ENCODE results near the gene SORBS2. TPM values are rescaled to one million over a fixed set of nuclear protein-coding genes. Genes with fewer than 3 reads are reported as not detected.
A peak's percentile ranks its signal among the peaks of the same experiment; 100 is the strongest.
"Not testable (repeated sequence)": the region's sequence is repeated elsewhere in the genome, so short reads cannot be mapped to it uniquely, and the experiment has no call there.

Gene SORBS2
- total RNA-seq, 1 donor from 2014 or later, result 19.6 TPM

- no peak for DNase-seq (ENCODE audit: low read depth)
Measured at GRCh38 chr4:185716577-185717376, 95.2 kb downstream of the SORBS2 start.

DNA sequence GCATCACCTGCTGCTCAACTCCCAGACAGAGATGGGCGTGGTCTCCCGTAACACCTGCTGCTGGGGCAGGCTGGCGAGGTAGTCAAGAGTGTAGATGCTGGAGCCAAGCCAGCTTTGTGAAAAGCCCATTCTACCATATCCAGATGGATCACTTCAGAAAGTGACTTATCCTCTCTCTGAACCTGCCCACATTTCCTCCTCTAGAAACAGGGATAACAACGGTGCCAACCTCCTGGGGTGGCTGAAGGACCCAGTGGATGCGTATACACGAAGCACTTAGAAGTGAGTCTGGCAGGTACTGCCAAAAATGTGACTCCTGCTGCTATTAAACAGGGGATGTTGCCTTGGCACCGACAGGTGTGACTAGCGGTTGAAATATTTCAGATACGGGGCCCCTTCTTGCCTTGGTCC, 95.8 kb downstream of the SORBS2 start:
- no peak for DNase-seq (ENCODE audit: low read depth)

DNA sequence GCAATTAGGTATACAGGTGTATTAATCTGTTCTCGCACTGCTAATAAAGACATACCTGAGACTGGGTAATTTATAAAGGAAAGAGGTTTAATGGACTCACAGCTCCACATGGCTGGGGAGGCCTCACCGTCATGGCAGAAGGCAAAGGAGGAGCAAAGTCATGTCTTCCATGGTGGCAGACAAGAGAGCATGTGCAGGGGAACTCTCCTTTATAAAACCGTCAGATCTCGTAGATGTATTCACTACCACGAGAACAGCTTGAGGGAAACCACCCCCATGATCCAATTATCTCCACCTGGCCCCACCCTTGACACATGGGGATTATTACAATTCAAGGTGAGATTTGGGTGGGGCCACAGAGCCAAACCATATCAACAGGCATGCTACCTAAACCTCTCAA, 97.5 kb downstream of the SORBS2 start:
- DNase-seq (ENCODE audit: low read depth), result not testable (repeated sequence)

DNA sequence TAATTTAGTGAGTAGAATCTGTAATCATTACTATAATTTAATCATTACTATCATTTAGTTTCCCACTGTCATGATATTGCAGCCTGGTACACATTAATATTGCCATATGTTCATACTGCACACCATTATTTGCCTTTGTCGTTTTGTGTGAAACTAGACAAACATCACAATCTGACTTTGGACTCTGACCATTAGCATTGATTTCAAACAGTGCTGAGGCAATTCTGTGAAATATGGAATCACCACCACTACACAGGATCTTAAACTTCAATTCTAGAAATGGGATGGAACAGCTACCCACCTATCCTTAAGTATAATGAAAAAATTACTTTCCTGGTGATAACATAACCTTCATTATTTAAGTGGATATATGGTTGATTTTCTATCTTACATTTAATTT, 98.3 kb downstream of the SORBS2 start:
- no peak for DNase-seq (ENCODE audit: low read depth)

- no peak for DNase-seq (ENCODE audit: low read depth)
Measured at GRCh38 chr4:185713272-185713671, 98.7 kb downstream of the SORBS2 start.

GRCh38 chr4:185712350-185713024, 99.5 kb downstream of the SORBS2 start:
- no peak for DNase-seq (ENCODE audit: low read depth)

GRCh38 chr4:185711726-185712125, 100.3 kb downstream of the SORBS2 start:
- no peak for DNase-seq (ENCODE audit: low read depth)

DNA sequence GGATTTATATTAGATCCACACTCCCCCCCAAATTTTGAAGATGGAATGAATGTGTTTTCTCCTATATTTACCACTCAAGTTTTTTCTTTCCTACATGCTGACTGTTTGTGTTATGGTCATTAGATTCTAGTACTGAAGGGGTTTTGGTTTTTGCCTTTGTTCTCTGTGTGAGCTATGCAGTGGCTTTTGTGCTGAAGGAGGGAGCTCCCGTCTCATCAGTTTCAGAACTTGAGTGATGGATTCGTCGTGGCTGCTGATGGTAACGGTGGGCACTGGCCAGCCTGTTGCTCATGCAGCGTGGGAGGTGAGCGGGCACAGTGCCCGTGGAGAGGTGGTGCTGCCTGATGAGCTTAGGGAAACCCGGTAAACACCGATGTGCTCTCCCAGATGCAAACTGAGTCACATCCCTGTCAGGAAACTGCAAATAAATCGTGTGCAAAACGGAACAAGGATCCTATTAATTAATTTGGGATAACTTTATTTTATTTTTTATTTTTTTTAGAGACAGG, 101.5 kb downstream of the SORBS2 start:
- no peak for DNase-seq (ENCODE audit: low read depth)

DNA sequence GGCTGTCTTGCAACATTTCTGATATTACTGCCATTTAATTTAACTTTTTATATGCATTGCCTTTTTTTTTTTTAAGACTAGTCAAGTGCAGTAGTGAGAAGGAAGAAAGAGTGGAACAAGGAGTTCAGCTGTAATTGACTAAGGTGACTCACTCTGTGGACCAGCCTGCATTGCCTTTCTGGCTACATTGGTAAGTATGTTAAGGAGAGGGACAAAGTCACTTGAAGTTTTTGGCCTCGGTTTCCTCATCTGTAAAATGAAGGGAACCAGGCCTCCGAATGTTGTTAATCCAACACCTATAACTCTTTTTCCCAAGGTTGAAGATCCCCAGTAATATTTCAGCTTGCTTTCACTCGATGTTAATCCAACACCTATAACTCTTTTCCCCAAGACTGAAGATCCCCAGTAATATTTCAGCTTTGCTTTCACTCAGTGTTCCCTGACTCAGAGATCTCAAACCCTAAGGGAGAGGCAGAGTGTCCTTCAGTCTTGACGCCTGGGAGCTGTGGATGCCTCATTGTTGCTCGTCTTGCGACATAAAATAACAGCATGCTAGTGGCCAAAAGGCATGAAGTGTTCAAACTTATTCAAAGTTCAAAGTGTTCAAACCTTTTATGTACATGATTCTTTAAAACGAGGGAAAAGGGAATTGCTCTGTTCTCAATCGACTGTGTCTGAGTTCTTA, 102.0 kb downstream of the SORBS2 start:
- DNase-seq (ENCODE audit: low read depth), result no peak

DNA sequence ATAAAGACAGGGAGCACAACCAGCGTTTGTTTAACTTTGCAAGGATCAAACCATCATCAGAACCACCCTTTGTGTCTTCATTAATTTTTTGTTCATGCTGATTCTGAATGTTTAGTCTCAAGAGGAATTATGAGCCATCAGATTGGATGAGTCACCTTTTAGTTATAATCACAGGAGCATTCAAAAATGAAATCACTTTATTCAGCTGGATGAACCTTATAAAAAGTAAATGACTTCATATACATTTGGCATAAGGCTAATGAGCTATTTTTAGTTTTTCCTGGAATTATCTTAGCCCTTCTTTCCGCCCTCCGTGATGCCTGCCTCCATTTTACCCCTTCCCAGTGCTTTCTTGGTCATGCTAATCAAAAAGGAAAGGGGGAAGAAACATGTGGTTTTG, 103.6 kb downstream of the SORBS2 start:
- no peak for DNase-seq (ENCODE audit: low read depth)

DNA sequence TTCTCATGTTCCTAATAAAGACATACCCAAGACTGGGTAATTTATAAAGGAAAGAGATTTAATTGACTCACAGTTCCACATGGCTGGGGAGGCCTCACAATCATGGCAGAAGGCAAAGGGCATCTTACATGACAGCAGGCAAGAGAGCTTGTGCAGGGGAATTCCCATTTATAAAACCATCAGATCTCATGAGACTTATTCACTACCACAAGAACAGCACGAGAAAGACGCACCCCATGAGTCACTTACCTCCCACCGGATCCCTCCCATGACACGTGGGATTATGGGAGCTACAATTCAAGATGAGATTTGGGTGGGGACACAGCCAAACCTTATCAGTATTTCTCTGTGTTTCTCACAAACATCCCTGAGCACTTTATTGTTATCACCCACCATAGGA, 104.4 kb downstream of the SORBS2 start:
- peak; percentile 74 for DNase-seq (ENCODE audit: low read depth)

GRCh38 chr4:185702147-185702663, 109.8 kb downstream of the SORBS2 start:
- DNase-seq (ENCODE audit: low read depth), result no peak

GRCh38 chr4:185700630-185701029, 111.4 kb downstream of the SORBS2 start:
- DNase-seq (ENCODE audit: low read depth), result no peak

DNA sequence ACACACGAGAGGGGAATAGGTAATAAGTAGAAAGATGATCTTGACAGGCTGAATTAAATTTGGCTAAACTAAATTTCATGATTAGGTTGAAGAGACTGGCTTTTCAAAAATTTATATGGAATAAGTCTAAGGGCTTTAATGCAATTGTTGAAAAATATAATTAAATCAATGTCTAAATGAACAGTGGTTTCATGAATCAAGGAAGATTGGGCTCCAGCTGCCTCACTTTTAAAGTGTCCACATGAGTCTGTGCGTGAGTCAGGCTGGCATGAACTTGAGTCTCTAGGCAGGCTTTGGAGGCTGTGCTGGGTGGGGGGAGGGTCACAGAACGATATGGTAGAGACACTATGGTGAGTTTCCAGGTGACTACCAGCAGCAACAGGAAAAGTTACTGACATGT, 111.9 kb downstream of the SORBS2 start:
- DNase-seq (ENCODE audit: low read depth), result peak; percentile 53

DNA sequence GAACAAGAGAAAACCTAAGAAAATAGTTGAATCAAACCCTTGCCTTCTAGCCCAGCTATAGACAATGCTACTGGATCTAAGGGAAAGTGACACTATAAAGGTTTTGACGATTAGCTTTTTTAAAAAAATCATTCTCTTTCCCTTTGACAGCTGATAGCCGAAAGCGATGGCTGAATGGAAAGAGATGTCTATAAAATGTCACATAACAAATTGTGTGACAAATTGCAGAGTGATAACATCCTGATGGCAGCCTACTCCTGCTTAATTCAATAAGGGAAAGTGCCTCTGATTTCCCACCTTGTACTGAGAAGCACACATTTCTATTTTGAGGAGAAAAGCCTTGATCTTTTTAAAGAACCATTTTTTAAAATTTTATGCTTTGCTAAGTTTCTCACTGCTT, 114.5 kb downstream of the SORBS2 start:
- DNase-seq (ENCODE audit: low read depth), result no peak

DNA sequence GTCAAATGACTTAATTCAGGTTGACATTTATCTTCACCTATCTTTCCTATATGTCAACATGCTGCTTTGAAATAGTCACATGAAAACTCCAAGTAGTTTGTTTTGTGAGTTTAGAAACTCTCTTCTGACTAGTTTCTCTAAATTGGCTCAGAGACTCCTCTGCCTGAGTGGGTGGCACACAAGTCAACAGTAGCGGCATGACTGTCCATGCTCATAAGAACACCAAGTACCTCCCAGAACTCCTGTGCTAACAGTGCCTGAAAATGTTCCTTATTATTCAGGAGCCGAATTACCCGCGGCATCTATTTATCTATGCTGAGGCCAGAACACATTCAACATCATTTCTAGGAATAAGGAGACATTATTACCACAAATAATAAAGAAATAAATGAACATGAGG, 116.3 kb downstream of the SORBS2 start:
- no peak for DNase-seq (ENCODE audit: low read depth)

GRCh38 chr4:185693548-185694215, 118.3 kb downstream of the SORBS2 start:
- DNase-seq (ENCODE audit: low read depth), result no peak

GRCh38 chr4:185689407-185689806, 122.6 kb downstream of the SORBS2 start:
- DNase-seq (ENCODE audit: low read depth), result no peak

DNA sequence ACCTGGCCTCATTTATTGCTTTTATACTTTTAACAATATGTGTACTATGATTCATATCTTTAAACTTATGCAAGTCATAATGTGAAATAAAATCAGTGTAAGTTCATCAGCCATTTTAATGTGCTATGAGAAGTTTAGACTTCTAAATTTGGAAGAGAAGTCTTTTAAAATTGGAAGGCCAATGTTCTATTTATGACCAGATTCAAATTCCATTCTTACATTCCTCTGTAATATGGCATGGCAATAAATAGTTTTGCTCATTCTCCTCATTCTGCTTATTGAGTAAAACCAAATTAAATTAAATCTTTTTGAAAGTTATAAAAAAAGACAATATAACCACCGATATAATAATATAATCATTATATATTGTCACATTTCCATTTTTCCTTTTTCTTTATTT, 126.2 kb downstream of the SORBS2 start:
- no peak for DNase-seq (ENCODE audit: low read depth)

DNA sequence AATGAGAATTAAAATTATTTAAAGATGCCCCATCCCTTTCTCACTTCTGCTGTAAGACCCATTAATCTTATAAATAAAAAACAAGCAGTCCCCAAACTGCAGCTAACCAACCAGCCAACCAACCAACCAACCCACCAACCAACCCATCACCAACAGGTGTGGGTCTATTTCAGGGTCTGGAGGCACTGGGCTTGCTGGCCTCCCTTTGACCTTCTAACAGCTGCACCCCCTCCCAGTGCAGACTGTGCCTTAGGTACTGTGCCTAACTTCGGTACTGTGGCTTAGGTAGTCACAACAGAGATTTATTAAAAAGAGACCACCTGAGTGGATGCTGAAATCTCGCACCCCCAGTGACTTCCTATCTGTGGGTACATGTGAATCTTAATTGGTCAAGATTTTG, 128.1 kb downstream of the SORBS2 start:
- peak; percentile 80 for DNase-seq (ENCODE audit: low read depth)

DNA sequence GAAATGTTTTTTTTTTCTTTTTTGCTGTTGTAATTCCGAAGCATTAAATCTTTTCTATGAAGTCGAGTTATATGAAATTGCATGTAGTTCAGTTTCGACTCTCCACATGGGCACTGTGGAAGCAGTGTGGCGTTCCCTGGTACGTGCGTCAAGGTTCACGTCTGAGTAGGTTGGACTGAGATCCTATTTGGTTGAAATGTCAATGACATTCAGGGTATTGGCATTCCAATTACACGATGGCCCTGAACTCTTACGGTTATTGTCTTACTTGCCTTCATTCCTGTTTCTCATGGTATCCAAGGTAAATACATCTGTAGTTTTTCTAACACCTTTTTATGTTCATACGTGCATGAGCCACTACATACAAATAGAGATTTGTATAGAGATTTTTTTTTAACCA, 128.8 kb downstream of the SORBS2 start:
- DNase-seq (ENCODE audit: low read depth), result no peak

All from myocyte (in vitro differentiated cells).